GM12878 (cell line): ENCODE data around the gene RASSF10. TPM values are rescaled to one million over a fixed set of nuclear protein-coding genes. Genes with fewer than 3 reads are reported as not detected.

Experiments
- ATAC-seq: fragments of 200-7000 bp; cut with Tn5 transposase; 3 replicates; pipeline ENCODE4 v1.9.1; 2020; ENCODE audit warnings: mild to moderate bottlenecking, moderate library complexity
- BruUV-seq: library from RNA; stranded (reverse); fragments of 400-500 nt; replicated peaks from 2 replicates; lab custom pipeline; 2021; lab: Mats Ljungman, UMichigan
- CTCF ChIA-PET: fragments of 300-600 bp; sonication (Branson Sonifier 250); formaldehyde crosslinking; extraction: SDS; loops from one replicate; lab custom pipeline; 2021; ENCODE audit warnings: inconsistent platforms; lab: Yijun Ruan, JAX
- POLR2A ChIA-PET: fragments of 350-600 bp; formaldehyde crosslinking; extraction: SDS; loops from one replicate; lab custom pipeline; 2021; ENCODE audit warnings: inconsistent platforms; lab: Charles Lee
- RAD21 ChIA-PET: fragments of 300-600 bp; sonication (Branson Sonifier 250); formaldehyde crosslinking; loops from one replicate; lab custom pipeline; 2023; ENCODE audit warnings: antibody characterized with exemption; ENCODE audit not compliant: unreplicated experiment; lab: Charles Lee
- SMC1A ChIA-PET: fragments of 300-600 bp; sonication (Branson Sonifier 250); formaldehyde crosslinking; loops from one replicate; lab custom pipeline; 2023; ENCODE audit not compliant: unreplicated experiment, uncharacterized antibody; lab: Charles Lee
- DNase-seq: peaks from one replicate; pipeline ENCODE4 v3.0.0-alpha.2; 2011; ENCODE audit warnings: low read depth, low spot score
- FAIRE-seq: peaks from 3 replicates; lab custom pipeline; 2011; peaks lifted over from hg19 to GRCh38; lab: Jason Lieb, UNC
- H2AFZ ChIP-seq: 2 replicates; pipeline ENCODE4 v1.6.0; 2011; ENCODE audit warnings: low read depth, low read length, control low read depth; ENCODE audit not compliant: control insufficient read depth
- H3K27ac ChIP-seq: 2 replicates; pipeline ENCODE4 v1.5.1; 2011; ENCODE audit warnings: control low read depth; ENCODE audit not compliant: control insufficient read depth, insufficient read depth
- H3K27me3 ChIP-seq, 2 experiments: replicated peaks in 1 of 2; 2 replicates each; pipeline versions ENCODE4 v1.6.0 to v1.6.1; 2011; ENCODE audit warnings: low read length in 1 of 2; ENCODE audit not compliant: control insufficient read depth in 2 of 2, insufficient read depth in 2 of 2
- H3K36me3 ChIP-seq, 2 experiments: 2 replicates each; pipeline ENCODE4 v1.5.1; 2011; ENCODE audit warnings: low read length in 1 of 2; ENCODE audit not compliant: control insufficient read depth in 2 of 2, insufficient read depth in 2 of 2
- H3K4me1 ChIP-seq: 2 replicates; pipeline ENCODE4 v1.6.1; 2011; ENCODE audit warnings: mild to moderate bottlenecking, low read length, moderate library complexity, mixed read lengths; ENCODE audit not compliant: control insufficient read depth, insufficient read depth
- H3K4me2 ChIP-seq: 2 replicates; pipeline ENCODE4 v1.6.0; 2011; ENCODE audit warnings: control low read depth; ENCODE audit not compliant: control insufficient read depth, insufficient read depth
- H3K4me3 ChIP-seq: fragments of 200-600 bp; sonication (generic); 2 replicates; pipeline ENCODE4 v1.5.1; 2016
- H3K79me2 ChIP-seq: 2 replicates; pipeline ENCODE4 v1.6.0; 2011; ENCODE audit warnings: low read length; ENCODE audit not compliant: control insufficient read depth, insufficient read depth
- H3K9ac ChIP-seq: 2 replicates; pipeline ENCODE4 v1.8.0; 2011; ENCODE audit warnings: low read length, control low read depth, mixed read lengths; ENCODE audit not compliant: control insufficient read depth, insufficient read depth
- H3K9me3 ChIP-seq: replicated peaks from 3 replicates; pipeline ENCODE4 v1.5.1; 2011; ENCODE audit warnings: mild to moderate bottlenecking, low read length; ENCODE audit not compliant: control insufficient read depth, insufficient read depth
- H4K20me1 ChIP-seq: 2 replicates; pipeline ENCODE4 v1.6.0; 2011; ENCODE audit not compliant: control insufficient read depth, insufficient read depth
- FOS ChIP-seq: IDR thresholded peaks from 3 replicates; pipeline ENCODE4 v1.6.1; 2011; ENCODE audit warnings: borderline replicate concordance; ENCODE audit not compliant: insufficient read length; ENCODE audit errors: extremely low read depth
- JUND ChIP-seq: IDR thresholded peaks from 2 replicates; pipeline ENCODE4 v1.6.1; 2012; ENCODE audit warnings: low read depth, mild to moderate bottlenecking, low read length, improper control_type of control experiment, moderate library complexity
- MEF2A ChIP-seq: IDR thresholded peaks from 2 replicates; pipeline ENCODE4 v1.6.1; 2011; ENCODE audit warnings: low read depth, mild to moderate bottlenecking, low read length, moderate library complexity; ENCODE audit not compliant: insufficient read depth
- PAX5 ChIP-seq: IDR thresholded peaks from 2 replicates; pipeline ENCODE4 v1.6.1; 2011; ENCODE audit warnings: low read depth, low read length, borderline replicate concordance
- TARDBP ChIP-seq: IDR thresholded peaks from 2 replicates; pipeline ENCODE4 v1.6.1; 2016; ENCODE audit warnings: borderline replicate concordance
- ZZZ3 ChIP-seq: IDR thresholded peaks from 2 replicates; pipeline ENCODE4 v1.6.1; 2011; ENCODE audit warnings: low read depth; ENCODE audit not compliant: control insufficient read depth, insufficient read length
- WGBS: methylation state at CpG from one replicate; pipeline ENCODE4 v1.1.6; 2016; ENCODE audit warnings: low lambda C conversion rate; ENCODE audit not compliant: insufficient replicate concordance, insufficient coverage; ENCODE audit errors: missing lambda C conversion rate; 5-methylcytosine and 5-hydroxymethylcytosine counted together
- in situ Hi-C: fragments of 300-500 bp; cut with MboI; formaldehyde crosslinking; loops from 9 replicates; pipeline ENCODE4 v1.14.3; 2018; ENCODE audit warnings: mixed read lengths
- intact Hi-C: fragments of 100-400 bp; cut with micrococcal nuclease; formaldehyde crosslinking; loops from one replicate; pipeline ENCODE4 v1.14.2; 2022; ENCODE audit not compliant: unreplicated experiment
- polyA plus RNA-seq, 11 experiments: library from polyadenylated mRNA; depleted of rRNA in 4 of 11; unstranded in 6 of 11; stranded (reverse) in 5 of 11; fragments of >200 nt; fragmentation: Nextera tagmentation in 4 of 11; fragmentation: Illumina TruSeq in 1 of 11; extraction: Ambion mirVana in 4 of 11; extraction: Trizol in 1 of 11; gene quantifications; 1 replicate in 1 of 11; 2 replicates in 10 of 11; pipeline versions ENCODE4 v1.2.1 to v1.2.3, GENCODE V29; 2011 to 2016; ENCODE audit warnings: inconsistent platforms in 2 of 11, missing spikeins in 2 of 11, low read depth in 1 of 11
- total RNA-seq, 4 experiments: library from RNA; depleted of rRNA in 3 of 4; stranded (reverse); fragments of >200 nt in 3 of 4; fragmentation: Illumina TruSeq in 1 of 4; extraction: Trizol in 1 of 4; gene quantifications; 2 replicates each; pipeline versions ENCODE4 v1.2.1 to v1.2.3, GENCODE V29; 2013 to 2021
- TF ChIP-seq, protein P1 (sequence below): fragments of 450-650 bp; IDR thresholded peaks from 2 replicates; pipeline ENCODE4 v1.6.1; 2017; ENCODE audit warnings: antibody characterized with exemption, mild to moderate bottlenecking, moderate library complexity
- TF ChIP-seq, protein P2 (sequence below): fragments of 450-650 bp; IDR thresholded peaks from 2 replicates; pipeline ENCODE4 v1.6.1; 2014; ENCODE audit warnings: mild to moderate bottlenecking
- TF ChIP-seq, protein P3 (sequence below): IDR thresholded peaks from 2 replicates; pipeline ENCODE4 v1.6.1; 2011; ENCODE audit warnings: low read depth, low read length, improper control_type of control experiment, borderline replicate concordance
- TF ChIP-seq, protein P4 (sequence below): fragments of 450-650 bp; IDR thresholded peaks from 2 replicates; pipeline ENCODE4 v1.6.1; 2017; ENCODE audit warnings: mild to moderate bottlenecking, moderate library complexity
- TF ChIP-seq, protein P5 (sequence below): fragments of 450-650 bp; IDR thresholded peaks from 2 replicates; pipeline ENCODE4 v1.6.1; 2017; ENCODE audit warnings: low read depth, mild to moderate bottlenecking, moderate library complexity

Gene RASSF10
- total and polyA plus RNA-seq, 10 of the 15 experiments (the other 5 are each of a cell fraction or from before 2014, with no cell fraction given), result 0.03 to 0.23 (median 0.09) TPM; not detected in 6

DNA sequence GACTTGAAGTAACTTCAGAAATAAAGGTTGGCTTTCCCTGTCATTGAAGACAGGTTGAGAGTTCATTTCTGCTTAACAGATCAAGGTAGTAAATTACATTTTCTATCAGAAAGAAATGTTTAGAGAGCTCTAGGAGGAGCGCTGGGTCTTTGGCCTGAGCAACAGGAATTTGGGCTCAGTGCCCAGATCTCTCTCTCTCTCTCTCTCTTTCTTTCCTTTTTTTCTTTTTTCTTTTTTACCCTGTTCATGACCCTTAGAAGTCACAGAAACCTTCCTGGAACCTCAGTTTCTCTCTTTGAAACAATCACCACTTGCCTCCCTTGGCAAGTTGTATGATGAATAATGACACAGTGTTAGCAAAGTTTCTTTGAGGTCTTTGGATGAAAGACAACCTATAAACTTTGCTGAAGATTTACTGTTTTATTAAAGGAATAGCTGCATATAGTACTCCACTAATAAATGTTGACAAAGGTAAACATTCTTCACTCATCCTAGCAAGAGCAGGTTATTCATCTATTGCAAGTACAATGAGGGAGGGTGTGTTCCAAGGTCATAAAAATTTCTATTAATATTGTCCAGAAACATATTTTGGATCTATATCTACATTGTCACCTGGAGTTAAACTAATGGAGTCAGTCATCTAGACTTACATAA lies 35.5 kb upstream of the RASSF10 start:
- no peak for FAIRE-seq
- WGBS, result 94% methylated on average over 1 of the region's 1 CpG
- TF ChIP-seq PAX5 (no peak), FOS (no peak), ZZZ3 (no peak), MEF2A (no peak), JUND (no peak), TARDBP (no peak)
- TF ChIP-seq, protein P1, sequence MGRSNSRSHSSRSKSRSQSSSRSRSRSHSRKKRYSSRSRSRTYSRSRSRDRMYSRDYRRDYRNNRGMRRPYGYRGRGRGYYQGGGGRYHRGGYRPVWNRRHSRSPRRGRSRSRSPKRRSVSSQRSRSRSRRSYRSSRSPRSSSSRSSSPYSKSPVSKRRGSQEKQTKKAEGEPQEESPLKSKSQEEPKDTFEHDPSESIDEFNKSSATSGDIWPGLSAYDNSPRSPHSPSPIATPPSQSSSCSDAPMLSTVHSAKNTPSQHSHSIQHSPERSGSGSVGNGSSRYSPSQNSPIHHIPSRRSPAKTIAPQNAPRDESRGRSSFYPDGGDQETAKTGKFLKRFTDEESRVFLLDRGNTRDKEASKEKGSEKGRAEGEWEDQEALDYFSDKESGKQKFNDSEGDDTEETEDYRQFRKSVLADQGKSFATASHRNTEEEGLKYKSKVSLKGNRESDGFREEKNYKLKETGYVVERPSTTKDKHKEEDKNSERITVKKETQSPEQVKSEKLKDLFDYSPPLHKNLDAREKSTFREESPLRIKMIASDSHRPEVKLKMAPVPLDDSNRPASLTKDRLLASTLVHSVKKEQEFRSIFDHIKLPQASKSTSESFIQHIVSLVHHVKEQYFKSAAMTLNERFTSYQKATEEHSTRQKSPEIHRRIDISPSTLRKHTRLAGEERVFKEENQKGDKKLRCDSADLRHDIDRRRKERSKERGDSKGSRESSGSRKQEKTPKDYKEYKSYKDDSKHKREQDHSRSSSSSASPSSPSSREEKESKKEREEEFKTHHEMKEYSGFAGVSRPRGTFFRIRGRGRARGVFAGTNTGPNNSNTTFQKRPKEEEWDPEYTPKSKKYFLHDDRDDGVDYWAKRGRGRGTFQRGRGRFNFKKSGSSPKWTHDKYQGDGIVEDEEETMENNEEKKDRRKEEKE, result no peak
- TF ChIP-seq, protein P2, sequence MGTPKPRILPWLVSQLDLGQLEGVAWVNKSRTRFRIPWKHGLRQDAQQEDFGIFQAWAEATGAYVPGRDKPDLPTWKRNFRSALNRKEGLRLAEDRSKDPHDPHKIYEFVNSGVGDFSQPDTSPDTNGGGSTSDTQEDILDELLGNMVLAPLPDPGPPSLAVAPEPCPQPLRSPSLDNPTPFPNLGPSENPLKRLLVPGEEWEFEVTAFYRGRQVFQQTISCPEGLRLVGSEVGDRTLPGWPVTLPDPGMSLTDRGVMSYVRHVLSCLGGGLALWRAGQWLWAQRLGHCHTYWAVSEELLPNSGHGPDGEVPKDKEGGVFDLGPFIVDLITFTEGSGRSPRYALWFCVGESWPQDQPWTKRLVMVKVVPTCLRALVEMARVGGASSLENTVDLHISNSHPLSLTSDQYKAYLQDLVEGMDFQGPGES, result no peak
- TF ChIP-seq, protein P3, sequence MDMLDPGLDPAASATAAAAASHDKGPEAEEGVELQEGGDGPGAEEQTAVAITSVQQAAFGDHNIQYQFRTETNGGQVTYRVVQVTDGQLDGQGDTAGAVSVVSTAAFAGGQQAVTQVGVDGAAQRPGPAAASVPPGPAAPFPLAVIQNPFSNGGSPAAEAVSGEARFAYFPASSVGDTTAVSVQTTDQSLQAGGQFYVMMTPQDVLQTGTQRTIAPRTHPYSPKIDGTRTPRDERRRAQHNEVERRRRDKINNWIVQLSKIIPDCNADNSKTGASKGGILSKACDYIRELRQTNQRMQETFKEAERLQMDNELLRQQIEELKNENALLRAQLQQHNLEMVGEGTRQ, result no peak
- TF ChIP-seq, protein P4, sequence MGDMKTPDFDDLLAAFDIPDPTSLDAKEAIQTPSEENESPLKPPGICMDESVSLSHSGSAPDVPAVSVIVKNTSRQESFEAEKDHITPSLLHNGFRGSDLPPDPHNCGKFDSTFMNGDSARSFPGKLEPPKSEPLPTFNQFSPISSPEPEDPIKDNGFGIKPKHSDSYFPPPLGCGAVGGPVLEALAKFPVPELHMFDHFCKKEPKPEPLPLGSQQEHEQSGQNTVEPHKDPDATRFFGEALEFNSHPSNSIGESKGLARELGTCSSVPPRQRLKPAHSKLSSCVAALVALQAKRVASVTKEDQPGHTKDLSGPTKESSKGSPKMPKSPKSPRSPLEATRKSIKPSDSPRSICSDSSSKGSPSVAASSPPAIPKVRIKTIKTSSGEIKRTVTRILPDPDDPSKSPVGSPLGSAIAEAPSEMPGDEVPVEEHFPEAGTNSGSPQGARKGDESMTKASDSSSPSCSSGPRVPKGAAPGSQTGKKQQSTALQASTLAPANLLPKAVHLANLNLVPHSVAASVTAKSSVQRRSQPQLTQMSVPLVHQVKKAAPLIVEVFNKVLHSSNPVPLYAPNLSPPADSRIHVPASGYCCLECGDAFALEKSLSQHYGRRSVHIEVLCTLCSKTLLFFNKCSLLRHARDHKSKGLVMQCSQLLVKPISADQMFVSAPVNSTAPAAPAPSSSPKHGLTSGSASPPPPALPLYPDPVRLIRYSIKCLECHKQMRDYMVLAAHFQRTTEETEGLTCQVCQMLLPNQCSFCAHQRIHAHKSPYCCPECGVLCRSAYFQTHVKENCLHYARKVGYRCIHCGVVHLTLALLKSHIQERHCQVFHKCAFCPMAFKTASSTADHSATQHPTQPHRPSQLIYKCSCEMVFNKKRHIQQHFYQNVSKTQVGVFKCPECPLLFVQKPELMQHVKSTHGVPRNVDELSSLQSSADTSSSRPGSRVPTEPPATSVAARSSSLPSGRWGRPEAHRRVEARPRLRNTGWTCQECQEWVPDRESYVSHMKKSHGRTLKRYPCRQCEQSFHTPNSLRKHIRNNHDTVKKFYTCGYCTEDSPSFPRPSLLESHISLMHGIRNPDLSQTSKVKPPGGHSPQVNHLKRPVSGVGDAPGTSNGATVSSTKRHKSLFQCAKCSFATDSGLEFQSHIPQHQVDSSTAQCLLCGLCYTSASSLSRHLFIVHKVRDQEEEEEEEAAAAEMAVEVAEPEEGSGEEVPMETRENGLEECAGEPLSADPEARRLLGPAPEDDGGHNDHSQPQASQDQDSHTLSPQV, result no peak
- TF ChIP-seq, protein P5, sequence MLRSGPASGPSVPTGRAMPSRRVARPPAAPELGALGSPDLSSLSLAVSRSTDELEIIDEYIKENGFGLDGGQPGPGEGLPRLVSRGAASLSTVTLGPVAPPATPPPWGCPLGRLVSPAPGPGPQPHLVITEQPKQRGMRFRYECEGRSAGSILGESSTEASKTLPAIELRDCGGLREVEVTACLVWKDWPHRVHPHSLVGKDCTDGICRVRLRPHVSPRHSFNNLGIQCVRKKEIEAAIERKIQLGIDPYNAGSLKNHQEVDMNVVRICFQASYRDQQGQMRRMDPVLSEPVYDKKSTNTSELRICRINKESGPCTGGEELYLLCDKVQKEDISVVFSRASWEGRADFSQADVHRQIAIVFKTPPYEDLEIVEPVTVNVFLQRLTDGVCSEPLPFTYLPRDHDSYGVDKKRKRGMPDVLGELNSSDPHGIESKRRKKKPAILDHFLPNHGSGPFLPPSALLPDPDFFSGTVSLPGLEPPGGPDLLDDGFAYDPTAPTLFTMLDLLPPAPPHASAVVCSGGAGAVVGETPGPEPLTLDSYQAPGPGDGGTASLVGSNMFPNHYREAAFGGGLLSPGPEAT, result no peak

More for the DNA sequence above, 35.5 kb upstream of the RASSF10 start:
- Histone ChIP-seq H3K4me3 (no peak overlapping the region), H3K9ac (no peak overlapping the region), H3K36me3 (no peaks in the 10 kb centered on the region), H2AFZ (no peak overlapping the region), H3K27me3 (no peaks in the 10 kb centered on the region), H3K27ac (no peak overlapping the region), H3K9me3 (no peaks in the 10 kb centered on the region), H3K79me2 (no peaks in the 10 kb centered on the region), H3K4me1 (no peaks in the 10 kb centered on the region), H3K4me2 (no peak overlapping the region), H4K20me1 (no peaks in the 10 kb centered on the region)
- no peak for ATAC-seq
- in situ Hi-C loops, result loop anchor here (25.0 kb wide), 1 partner anchor 214 kb away; no protein-coding TSS in a partner anchor
- POLR2A ChIA-PET, result interaction anchor here (0.7 kb wide), 1 partner anchor 195 kb away, joined by 5 read pairs; no protein-coding TSS in a partner anchor
- CTCF ChIA-PET, result interaction anchor here (0.8 to 2.2 kb wide), 2 partner anchors 8 to 10 kb away, joined by 3 to 12 read pairs; no protein-coding TSS in a partner anchor
- no TSS peak for BruUV-seq
- RAD21 ChIA-PET, result no interaction called here
- DNase-seq, result no peak
- SMC1A ChIA-PET, result interaction anchor here (1.0 to 1.5 kb wide), 5 partner anchors 8 to 178 kb away, joined by 3 to 11 read pairs (median 4); no protein-coding TSS in a partner anchor
- intact Hi-C loops, result no loop called here
